ENCODE measurements around the gene ZNF398. TPM values are rescaled to one million over a fixed set of nuclear protein-coding genes. Genes with fewer than 3 reads are reported as not detected.

ZNF398 gene
- total RNA-seq, 1 donor from 2014 or later, result 9.9 TPM

GRCh38 chr7:149125863-149126661 is 21.2 kb upstream of the ZNF398 start, which contains the start of gene ZNF425:
ZNF425 (minus strand) TSS chr7:149126324; CDS start chr7:149126213, 111 bp downstream.
- TF ChIP-seq EZH2 (IDR thresholded peaks at IDR 0.05), result peak; percentile 30
- TF ChIP-seq CTCF (IDR thresholded peaks at IDR 0.05), result peak; percentile 88
- TF ChIP-seq EZH2phosphoT487 (IDR thresholded peaks at IDR 0.05), result peak; percentile 22
- H3K4me1 Mint-ChIP-seq, result peaks cover 21% of the 10 kb centered on the region

GRCh38 chr7:149126662-149127266 is 20.5 kb upstream of the ZNF398 start:
- TF ChIP-seq EZH2 (IDR thresholded peaks at IDR 0.05) (no peak), CTCF (IDR thresholded peaks at IDR 0.05) (no peak), EZH2phosphoT487 (IDR thresholded peaks at IDR 0.05) (no peak)
- peaks cover 6% of the 10 kb centered on the region for H3K27me3 Mint-ChIP-seq (ENCODE audit: insufficient read depth, low read depth)
- peak overlapping the region; percentile 40 for H3K27ac ChIP-seq

More at GRCh38 chr7:149125863-149126661, 21.2 kb upstream of the ZNF398 start, which contains the start of gene ZNF425:
- peak within 1 kb of the TSS; percentile 90 for H3K4me2 ChIP-seq
- peak within 1 kb of the TSS; percentile 85 for H3K9ac ChIP-seq
- H3K36me3 ChIP-seq, result peaks cover 8% of the 10 kb centered on the region
- peaks cover 42% of the 10 kb centered on the region for H3F3A ChIP-seq (ENCODE audit: low read depth)
- peak within 1 kb of the TSS; percentile 78 for H2AFZ ChIP-seq (replicated peaks)
- no peaks in the 10 kb centered on the region for H4K20me1 ChIP-seq (ENCODE audit: low read depth)
- H3K27me3 ChIP-seq, result no peaks in the 10 kb centered on the region
- H3K27me3 Mint-ChIP-seq (ENCODE audit: insufficient read depth, low read depth), result peaks cover 6% of the 10 kb centered on the region
- peak; percentile 96 for DNase-seq (ENCODE audit: low spot score)
- H3K9me3 Mint-ChIP-seq, result peaks cover 10% of the 10 kb centered on the region
- peaks cover 38% of the 10 kb centered on the region for H3K79me2 ChIP-seq (ENCODE audit: low read depth)
- H3K36me3 Mint-ChIP-seq, result peaks cover 15% of the 10 kb centered on the region
- H3K27ac Mint-ChIP-seq, result peak within 1 kb of the TSS; percentile 98
- H3K4me3 Mint-ChIP-seq, result peak within 1 kb of the TSS; percentile 98
- peak within 1 kb of the TSS; percentile 88 for H3K4me3 ChIP-seq
- peak within 1 kb of the TSS; percentile 40 for H3K27ac ChIP-seq
- H3K9me3 ChIP-seq (ENCODE audit: low read depth), result no peaks in the 10 kb centered on the region
- H3K4me1 ChIP-seq, result peaks cover 14% of the 10 kb centered on the region

GRCh38 chr7:149130572-149131198 is 16.6 kb upstream of the ZNF398 start:
- Mint-ChIP-seq H3K9me3 (peaks cover 9% of the 10 kb centered on the region), H3K27me3 (ENCODE audit: insufficient read depth, low read depth) (peaks cover 2% of the 10 kb centered on the region), H3K27ac (no peak overlapping the region), H3K36me3 (peaks cover 13% of the 10 kb centered on the region), H3K4me3 (no peak overlapping the region), H3K4me1 (peaks cover 10% of the 10 kb centered on the region)
- H3K4me1 ChIP-seq, result peaks cover 6% of the 10 kb centered on the region
- peaks cover 8% of the 10 kb centered on the region for H3K36me3 ChIP-seq
- H3K9me3 ChIP-seq (ENCODE audit: low read depth), result no peaks in the 10 kb centered on the region
- no peak overlapping the region for H2AFZ ChIP-seq (replicated peaks)
- H3K4me2 ChIP-seq, result no peak overlapping the region
- no peaks in the 10 kb centered on the region for H4K20me1 ChIP-seq (ENCODE audit: low read depth)
- TF ChIP-seq EZH2 (IDR thresholded peaks at IDR 0.05), result no peak
- TF ChIP-seq EZH2phosphoT487 (IDR thresholded peaks at IDR 0.05), result no peak
- no peak for TF ChIP-seq CTCF (IDR thresholded peaks at IDR 0.05)
- H3K79me2 ChIP-seq (ENCODE audit: low read depth), result peaks cover 18% of the 10 kb centered on the region
- peaks cover 26% of the 10 kb centered on the region for H3F3A ChIP-seq (ENCODE audit: low read depth)
- H3K4me3 ChIP-seq, result no peak overlapping the region
- H3K27me3 ChIP-seq, result no peaks in the 10 kb centered on the region
- DNase-seq (ENCODE audit: low spot score), result no peak
- H3K27ac ChIP-seq, result no peak overlapping the region
- no peak overlapping the region for H3K9ac ChIP-seq

More at GRCh38 chr7:149126662-149127266, 20.5 kb upstream of the ZNF398 start:
- peaks cover 18% of the 10 kb centered on the region for H3K36me3 Mint-ChIP-seq
- peak overlapping the region; percentile 98 for H3K4me3 Mint-ChIP-seq
- H3K4me1 Mint-ChIP-seq, result peaks cover 21% of the 10 kb centered on the region
- peaks cover 12% of the 10 kb centered on the region for H3K9me3 Mint-ChIP-seq
- no peaks in the 10 kb centered on the region for H3K27me3 ChIP-seq
- peaks cover 14% of the 10 kb centered on the region for H3K4me1 ChIP-seq
- H3K36me3 ChIP-seq, result peaks cover 8% of the 10 kb centered on the region
- peak overlapping the region; percentile 98 for H3K27ac Mint-ChIP-seq
- peaks cover 42% of the 10 kb centered on the region for H3F3A ChIP-seq (ENCODE audit: low read depth)
- peak; percentile 30 for DNase-seq (ENCODE audit: low spot score)
- H4K20me1 ChIP-seq (ENCODE audit: low read depth), result no peaks in the 10 kb centered on the region
- peak overlapping the region; percentile 90 for H3K4me2 ChIP-seq
- H3K79me2 ChIP-seq (ENCODE audit: low read depth), result peaks cover 38% of the 10 kb centered on the region
- peak overlapping the region; percentile 61 for H3K9ac ChIP-seq
- peak overlapping the region; percentile 88 for H3K4me3 ChIP-seq
- peak overlapping the region; percentile 78 for H2AFZ ChIP-seq (replicated peaks)
- no peaks in the 10 kb centered on the region for H3K9me3 ChIP-seq (ENCODE audit: low read depth)
